ENCODE measurements around the gene SYNPO2.
"Not testable (repeated sequence)": the region's sequence is repeated elsewhere in the genome, so short reads cannot be mapped to it uniquely, and the experiment has no call there.

Gene SYNPO2

GRCh38 chr4:118976193-118976560, 87.5 kb downstream of the SYNPO2 start:
- DNase-seq: not testable (repeated sequence)

DNA sequence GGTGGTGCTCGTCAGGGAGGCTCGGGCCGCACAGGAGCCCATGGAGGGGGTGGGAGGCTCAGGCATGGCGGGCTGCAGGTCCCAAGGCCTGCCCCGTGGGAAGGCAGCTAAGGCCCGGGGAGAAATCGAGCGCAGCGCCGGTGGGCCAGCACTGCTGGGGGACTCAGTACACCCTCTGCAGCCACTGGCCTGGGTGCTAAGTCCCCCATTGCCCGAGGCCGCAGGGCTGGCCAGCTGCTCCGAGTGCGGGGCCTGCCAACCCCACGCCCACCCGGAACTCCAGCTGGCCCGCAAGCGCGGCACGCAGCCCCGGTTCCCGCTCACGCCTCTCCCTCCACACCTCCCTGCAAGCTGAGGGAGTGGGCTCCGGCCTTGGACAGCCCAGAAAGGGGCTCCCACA, 88.4 kb downstream of the SYNPO2 start:
- DNase-seq: not testable (repeated sequence)

DNA sequence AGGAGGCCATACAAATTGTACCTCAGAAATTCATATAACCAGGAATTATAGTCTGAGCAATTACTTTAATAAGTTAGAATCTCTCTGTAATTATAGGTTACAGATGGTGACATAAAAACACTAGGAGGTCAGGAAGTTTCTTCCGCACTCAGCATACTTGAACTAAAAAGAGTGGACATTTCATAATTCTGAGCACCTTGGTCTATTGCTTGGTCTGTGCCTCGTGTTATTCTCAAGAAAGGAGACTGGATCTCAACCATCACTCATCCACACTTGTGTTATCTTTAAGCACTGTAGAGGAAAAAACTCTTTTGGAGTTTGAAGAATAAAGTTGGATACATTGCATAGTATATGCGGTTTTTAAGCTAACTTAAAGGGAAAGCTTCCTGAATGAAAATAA, 91.1 kb downstream of the SYNPO2 start:
- no peak for DNase-seq

GRCh38 chr4:118981171-118981838, 92.7 kb downstream of the SYNPO2 start:
- DNase-seq: no peak

DNA sequence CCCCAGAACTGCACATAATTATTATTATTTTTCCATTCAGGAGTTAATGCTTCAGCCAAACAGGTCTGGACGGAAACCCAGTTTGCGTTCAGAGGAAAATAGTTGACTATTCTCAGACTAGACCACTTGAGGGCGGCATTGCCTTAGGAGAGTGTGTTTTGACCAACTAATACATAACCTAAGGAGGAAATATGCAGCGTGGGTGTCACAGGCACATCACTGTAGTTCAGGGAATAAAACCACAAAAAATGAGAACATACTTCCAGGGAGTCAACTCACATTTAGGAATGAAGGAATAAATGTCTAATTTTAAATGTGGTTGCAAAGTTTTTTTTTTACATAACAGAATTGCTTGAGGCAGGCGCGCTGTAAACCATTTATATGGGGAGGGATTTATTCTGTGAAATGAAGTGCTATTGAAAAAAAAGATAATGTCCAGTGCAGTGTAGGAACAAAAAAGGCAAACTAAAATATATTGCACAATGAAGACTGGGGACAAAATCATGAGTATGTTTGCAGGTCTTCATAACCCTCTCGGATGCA, 93.3 kb downstream of the SYNPO2 start:
- peak; percentile 62 for DNase-seq

- no peak for DNase-seq
Observed at GRCh38 chr4:118983293-118983692, 94.6 kb downstream of the SYNPO2 start.

DNA sequence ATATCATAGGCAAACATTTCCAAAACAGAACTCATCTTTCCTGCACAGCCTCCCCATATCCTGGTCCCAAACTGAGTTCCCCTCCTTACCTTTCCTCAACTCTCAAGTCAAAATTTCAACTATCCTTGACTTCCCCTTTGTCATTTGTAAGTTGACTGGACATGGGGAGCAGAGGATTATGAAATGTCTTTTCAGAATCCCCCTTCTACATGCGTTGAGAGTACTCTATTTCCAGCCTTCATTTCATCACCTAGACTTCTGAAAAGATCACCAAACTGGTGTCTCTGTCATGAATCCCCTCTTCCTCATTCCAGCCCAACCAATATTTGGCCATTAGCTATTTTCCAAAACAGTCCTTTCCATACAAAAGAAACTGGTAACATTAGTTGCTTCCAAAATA, 95.2 kb downstream of the SYNPO2 start:
- DNase-seq: no peak

DNA sequence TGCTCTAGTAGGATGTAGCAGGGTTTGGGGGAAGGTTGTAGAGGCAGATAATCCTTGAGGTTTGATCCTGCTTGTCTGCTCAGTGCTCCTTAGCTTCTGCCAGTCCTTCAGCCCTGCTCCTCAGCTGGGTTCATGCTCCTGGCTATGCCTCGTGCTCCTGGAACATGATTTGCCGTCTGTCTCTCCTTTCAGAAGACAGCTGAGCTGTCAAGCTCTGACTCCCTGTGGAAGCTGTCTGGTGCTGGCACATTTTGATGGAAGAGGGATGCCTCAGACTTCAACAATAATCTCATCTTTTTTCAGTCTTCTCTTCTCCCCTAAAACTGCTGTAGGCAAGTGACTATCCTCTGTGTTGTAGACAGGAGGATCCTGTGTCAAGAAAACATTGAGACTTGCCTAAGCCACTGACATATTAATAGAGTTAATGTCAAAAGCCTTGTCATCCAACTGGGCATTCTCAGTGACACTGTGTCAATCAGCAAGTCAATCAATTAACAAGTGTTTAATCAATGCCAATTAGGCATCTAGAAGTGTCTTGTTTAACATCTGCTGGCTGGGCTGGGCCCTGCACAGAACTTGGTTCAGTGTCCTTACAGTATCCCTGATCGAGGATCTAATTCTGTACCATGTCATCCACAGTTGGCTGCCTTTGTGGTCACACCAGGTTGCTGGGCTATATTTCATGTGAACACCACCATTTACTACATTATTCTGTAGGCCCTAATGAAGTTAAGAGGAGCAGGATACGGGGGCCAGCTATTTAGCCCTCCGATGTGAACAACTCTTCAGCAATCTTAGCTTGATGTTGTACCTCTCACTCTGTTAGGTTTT, 96.7 kb downstream of the SYNPO2 start:
- DNase-seq: no peak

DNA sequence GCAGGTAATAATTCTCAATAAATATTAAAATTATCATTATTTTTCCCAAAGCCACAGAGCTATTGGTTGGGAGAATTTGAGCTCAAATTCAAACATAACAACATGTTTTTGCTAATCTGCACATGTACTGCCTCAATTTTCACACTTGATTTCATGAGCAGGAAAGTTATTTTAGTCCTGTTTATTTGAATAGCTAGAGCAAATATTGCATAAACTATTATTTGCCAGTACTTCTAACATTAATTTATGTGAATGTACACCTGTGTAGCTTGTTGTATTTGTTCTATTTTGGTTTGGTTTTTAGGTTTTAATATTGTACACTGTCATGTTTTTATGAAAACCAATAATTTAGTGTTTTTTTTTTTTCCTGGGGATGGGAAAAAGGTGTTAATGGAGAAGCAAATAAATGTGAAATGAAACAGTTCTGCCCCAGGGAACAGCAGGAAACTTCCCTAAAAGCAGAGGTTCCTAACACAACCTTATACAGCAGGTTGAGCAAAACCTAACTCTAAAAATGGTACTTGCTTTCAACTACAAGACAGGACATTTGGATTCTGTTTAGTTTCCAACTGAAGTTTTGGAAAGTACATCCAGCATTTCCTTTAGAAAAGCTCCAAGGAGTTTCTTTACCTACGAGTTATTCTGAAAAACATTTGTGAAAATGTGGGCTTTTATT, 99.4 kb downstream of the SYNPO2 start:
- DNase-seq: no peak

DNA sequence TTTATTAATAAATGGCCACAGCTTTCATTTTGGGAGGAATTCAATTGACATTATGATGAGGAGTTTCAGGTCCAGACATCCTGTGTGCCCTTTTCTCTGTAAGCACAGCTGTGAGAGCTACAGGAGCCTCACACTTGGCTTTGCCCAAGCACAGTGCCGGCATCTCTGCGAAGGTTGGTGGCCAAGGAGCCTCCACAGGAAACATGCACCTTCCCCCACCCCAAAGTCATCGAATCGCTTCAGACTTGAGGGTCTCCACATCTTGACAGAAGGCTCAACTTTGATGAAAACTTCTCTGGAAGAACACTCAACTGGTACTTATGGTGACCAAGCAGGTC, 100.0 kb downstream of the SYNPO2 start:
- DNase-seq: no peak

DNA sequence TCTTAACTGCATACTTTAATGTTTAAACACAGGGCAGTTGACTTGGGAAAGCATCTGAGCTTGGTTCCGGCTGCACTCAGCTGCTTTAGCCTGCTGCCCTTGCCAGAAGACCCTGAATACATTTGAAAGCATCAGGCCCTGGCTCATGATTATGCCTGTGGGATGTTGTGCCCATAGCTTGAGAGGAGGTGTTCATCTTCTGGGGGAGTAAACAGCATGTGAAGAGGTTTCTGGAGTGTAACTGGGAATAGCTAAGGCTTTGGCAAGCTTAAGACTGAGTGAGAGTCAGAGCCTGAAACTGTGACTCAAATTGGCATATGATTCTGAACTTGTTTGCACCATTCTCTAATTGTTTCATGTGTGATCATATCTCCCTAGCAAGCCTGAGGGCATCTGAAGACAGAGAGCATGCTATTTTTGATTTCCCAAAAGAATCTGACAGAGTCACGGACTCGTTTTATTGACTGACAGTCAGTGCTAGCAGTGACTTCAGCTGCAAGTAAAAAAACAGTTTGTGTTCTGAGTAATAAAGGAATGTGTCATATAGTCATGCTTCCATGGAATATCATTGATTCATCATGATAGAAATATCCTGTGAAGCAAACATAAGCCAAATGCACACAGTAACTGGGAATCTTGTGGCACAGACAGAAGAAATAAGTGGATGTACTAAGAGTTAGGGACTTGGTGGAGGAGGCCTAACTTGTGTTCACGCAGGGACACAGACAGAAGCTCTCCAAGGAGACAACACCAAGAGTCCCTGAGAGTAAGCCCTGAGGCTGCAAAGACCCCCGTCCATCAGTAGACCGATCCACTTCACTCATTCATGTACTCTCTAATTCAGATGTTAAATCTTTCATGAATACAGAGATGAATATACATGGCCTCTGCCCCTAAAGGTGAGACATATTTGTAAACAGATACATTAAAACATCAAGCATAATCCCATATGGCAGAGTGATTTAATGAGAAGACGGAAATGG, 100.7 kb downstream of the SYNPO2 start:
- no peak for DNase-seq

DNA sequence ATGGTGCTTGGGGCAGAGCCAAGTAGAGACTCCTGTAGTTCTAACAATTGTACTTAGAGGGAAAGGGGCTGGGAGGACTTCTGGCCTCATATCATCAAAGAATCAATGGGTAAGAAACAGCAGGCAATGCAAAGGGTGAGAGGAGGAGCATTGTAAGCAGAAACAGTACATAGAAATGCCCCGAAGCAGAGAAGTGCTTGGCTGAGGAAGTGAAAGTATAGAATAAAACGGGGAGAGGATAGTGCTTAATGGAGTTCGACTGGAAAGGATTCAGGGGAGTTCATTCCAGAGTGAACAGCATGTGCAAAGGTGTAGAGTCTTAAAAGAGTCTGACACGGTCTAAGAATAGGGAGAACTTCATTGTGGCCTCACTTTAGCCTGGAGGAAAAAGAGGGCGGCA, 103.0 kb downstream of the SYNPO2 start:
- no peak for DNase-seq

- DNase-seq: no peak
Observed at GRCh38 chr4:118992149-118992548, 103.5 kb downstream of the SYNPO2 start.

DNA sequence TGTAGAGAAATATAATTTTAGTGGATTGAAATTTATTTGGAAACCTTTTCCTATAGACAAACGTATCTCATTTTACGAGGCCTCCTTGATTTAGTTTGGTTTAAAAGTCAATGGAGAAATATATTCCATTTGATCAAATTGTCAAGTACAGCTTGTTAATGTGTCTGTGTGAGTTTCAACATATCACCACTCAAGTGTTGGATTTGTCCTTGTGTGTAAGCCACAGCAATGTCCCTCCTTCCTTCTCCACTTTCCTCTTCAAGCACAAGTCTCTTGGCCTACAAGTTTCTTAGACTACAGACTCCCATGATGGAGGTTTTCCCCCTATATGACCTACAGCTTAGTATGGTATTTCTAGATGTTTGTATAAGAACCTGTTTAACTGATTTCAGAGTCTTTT, 104.7 kb downstream of the SYNPO2 start:
- no peak for DNase-seq

DNA sequence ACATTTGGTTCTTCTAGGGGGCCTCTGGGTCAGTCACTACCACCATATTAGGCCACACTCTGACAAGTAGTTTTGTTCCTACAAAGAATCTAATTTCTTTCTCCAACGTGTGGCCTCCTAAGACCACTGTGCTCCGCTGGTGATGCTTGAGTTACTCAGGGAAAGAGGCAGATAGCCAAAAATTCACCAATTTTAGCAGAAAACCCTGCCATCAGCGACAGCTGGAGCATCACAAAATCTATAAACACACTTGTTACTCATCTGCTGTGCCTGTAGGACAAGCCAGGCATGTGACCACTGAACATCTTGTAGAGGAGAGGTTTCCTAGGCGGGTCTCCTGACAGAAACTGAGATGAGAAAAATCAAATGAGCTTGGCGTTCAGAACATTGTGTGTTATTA, 105.4 kb downstream of the SYNPO2 start:
- DNase-seq: no peak

- DNase-seq: no peak
Observed at GRCh38 chr4:118995693-118996391, 107.2 kb downstream of the SYNPO2 start.

GRCh38 chr4:118997601-118998000, 108.9 kb downstream of the SYNPO2 start:
- no peak for DNase-seq

GRCh38 chr4:118999919-119000318, 111.3 kb downstream of the SYNPO2 start:
- DNase-seq: no peak

DNA sequence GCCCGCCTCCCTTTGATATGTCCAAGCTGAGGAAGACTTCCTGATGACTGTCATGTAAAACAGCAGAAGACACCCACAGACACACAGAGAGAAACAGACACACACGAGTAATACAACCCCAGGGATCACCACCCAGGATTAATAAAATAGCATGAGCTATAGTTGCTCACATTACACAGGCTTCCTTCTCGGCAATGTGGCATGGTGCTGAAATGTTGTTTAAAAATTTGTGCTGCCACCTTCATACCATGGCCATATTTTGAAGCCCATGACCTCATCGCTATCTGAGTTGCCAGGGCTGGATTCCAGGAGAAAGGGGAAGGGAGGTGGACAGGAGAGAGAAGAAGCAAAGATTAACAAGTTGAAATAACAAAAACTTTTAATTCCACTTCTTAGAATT, 111.7 kb downstream of the SYNPO2 start:
- DNase-seq: no peak

DNA sequence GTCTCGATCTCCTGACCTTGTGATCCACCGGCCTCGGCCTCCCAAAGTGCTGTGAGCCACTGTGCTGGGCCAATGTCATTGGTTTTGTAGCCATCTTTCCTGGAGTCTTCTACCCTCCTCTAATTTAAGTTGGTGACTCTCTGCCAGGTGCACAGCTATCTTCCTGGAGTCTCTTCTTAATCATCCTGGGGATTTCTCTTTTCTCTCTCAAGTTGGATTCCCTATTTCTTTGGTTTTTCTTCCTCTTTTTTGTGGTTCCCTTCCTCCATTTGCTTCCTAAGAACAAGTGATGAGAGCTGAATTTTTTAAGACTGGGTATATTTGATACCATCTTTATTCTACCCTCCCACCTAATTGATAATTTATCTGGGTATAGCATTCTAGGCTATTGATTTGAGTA, 113.8 kb downstream of the SYNPO2 start:
- no peak for DNase-seq

GRCh38 chr4:119003001-119003400, 114.3 kb downstream of the SYNPO2 start:
- DNase-seq: not testable (repeated sequence)

DNA sequence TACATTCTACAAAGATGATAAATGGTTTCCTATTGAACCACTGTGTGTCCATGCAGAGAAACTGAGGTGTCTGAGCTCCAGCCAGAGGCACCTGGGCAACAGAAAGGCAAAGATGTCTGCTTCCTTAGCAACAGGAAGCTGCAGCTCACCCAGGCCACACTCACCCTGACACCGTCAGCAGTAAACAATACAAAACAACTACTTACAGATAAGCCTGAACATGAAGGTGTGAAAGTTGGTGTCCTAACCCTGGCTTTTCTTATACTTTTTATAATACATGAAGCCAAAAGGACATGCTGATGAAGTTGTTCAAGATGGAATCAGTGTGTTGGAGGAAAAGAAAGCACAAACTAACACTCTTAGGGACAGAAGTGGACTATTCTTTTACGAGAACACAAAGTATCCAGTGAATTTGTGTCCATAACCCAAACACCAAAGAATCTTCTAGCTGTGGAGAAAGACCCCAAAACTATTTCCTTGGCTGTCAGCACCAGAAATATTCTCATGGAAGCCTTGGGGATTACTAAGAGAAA, 117.3 kb downstream of the SYNPO2 start:
- no peak for DNase-seq
